Gastroesophageal sphincter (tissue), 3 donors: ENCODE data around the gene ARX.

Experiments used
- CTCF ChIP-seq, 4 experiments: fragments of 200-600 bp in 2 of 4; fragments of 450-650 bp in 2 of 4; sonication (generic) in 1 of 4; IDR thresholded peaks; one replicate each; pipeline ENCODE4 v1.5.1; 2017 to 2019; ENCODE audit warnings: antibody characterized with exemption in 4 of 4, mild to moderate bottlenecking in 2 of 4, moderate library complexity in 2 of 4
- POLR2AphosphoS5 ChIP-seq: sonication (generic); formaldehyde crosslinking; IDR thresholded peaks from one replicate; pipeline ENCODE4 v1.6.1; 2017; ENCODE audit warnings: antibody characterized with exemption

DNA sequence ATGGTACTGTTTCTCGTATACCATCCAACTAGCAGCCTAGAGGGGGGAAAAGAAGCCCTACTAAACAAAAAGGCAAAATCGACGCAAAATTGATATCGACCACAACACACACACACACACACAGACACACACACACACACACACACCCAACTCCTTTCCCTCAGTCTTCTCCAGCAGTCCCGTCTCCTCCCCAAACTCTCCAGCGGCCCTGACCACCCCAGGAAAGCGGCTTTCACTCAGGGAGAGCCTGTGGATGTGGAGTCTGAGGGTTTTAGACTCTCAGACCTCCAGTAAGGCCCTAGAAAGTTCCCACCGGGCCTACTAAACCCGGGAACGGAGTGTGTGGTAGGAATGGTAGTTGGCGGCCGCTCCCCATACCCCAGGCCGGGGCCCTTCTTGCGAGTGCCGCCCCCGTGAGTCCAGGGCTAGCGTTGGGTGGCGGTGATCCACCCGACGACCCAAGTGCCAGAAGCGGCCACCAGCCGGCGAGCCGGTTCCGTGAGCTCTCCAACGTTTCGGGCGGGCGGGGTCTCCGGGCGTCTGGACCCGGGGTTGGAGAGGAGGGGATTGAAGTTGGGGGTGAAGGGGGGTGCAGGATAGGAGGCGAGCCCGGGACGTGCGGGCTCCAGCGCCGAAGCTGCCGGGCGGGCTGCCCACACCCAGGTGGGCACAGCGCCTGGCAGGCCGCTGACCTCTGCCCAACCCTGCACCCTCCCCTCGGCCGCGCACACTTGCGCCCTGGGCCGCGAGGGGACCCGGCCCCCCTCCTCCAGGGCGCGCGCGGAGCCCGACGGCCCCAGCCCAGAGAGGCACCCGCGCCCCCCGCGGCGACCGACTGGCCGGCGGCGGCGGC is 13.7 kb downstream of the ARX start:
- TF ChIP-seq CTCF (IDR thresholded peaks at IDR 0.05) = no peak
- TF ChIP-seq POLR2AphosphoS5 = no peak
